Mammary epithelial cell (primary cell): ENCODE data around the gene SIX4.

Experiments
- EZH2 ChIP-seq: IDR thresholded peaks from 2 replicates; pipeline ENCODE4 v1.6.1; 2012; ENCODE audit warnings: low read length, inconsistent platforms, borderline replicate concordance
- TF ChIP-seq, protein P1 (sequence below), 2 donors: IDR thresholded peaks in 1 of 2; conservative IDR thresholded peaks in 1 of 2; 2 replicates each; pipeline ENCODE4 v1.5.1; 2011 to 2012; ENCODE audit warnings: inconsistent platforms in 2 of 2, low read length in 2 of 2, mild to moderate bottlenecking in 2 of 2, control low read depth in 1 of 2, low read depth in 1 of 2; ENCODE audit not compliant: insufficient read depth in 1 of 2; ENCODE audit errors: extremely low read depth in 1 of 2

DNA sequence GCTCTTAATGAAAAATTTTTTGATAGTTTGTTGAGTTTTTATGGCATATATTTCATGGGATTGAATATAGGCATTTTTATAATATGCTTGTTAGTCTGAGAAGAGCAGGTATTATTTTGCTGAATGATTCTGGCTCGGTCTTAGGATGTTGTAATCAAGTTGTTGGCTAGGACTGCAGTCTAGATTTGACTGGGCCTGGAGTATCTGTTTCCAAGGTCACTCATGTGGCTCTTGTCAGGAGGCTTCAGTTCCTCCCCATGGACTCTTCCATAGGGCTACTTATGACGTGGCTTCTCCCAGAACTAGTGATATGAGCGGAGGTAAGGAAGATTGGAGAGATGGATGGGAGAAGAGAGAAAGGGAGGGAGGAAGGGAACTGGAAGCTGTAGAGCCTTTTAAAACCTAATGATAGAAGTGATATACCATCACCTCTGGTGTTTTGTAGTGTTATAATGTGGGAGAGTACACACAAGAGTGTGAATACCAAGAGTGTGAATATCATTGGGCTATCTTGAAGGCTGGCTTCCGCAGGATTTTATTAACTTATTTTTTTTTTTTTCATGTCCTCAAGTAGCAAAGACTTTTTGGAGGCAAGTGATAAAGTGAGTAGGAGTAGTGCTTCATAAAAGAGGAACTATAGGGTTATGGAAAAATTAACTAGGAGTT lies 14.8 kb upstream of the SIX4 start:
- TF ChIP-seq, protein P1, sequence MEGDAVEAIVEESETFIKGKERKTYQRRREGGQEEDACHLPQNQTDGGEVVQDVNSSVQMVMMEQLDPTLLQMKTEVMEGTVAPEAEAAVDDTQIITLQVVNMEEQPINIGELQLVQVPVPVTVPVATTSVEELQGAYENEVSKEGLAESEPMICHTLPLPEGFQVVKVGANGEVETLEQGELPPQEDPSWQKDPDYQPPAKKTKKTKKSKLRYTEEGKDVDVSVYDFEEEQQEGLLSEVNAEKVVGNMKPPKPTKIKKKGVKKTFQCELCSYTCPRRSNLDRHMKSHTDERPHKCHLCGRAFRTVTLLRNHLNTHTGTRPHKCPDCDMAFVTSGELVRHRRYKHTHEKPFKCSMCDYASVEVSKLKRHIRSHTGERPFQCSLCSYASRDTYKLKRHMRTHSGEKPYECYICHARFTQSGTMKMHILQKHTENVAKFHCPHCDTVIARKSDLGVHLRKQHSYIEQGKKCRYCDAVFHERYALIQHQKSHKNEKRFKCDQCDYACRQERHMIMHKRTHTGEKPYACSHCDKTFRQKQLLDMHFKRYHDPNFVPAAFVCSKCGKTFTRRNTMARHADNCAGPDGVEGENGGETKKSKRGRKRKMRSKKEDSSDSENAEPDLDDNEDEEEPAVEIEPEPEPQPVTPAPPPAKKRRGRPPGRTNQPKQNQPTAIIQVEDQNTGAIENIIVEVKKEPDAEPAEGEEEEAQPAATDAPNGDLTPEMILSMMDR (conservative IDR thresholded peaks at IDR 0.05 in 1 of 2, IDR thresholded peaks at IDR 0.05 in 1 of 2; ENCODE audit: extremely low read depth in 1 of 2, insufficient read depth in 1 of 2, low read depth in 1 of 2, low read length in 2 of 2): no peak
- TF ChIP-seq EZH2: no peak
